GM18951 (cell line): Measurements from ENCODE around the gene TRMT44.

ENCODE experiments used
- POLR2A ChIP-seq: IDR thresholded peaks from 4 replicates; pipeline ENCODE4 v1.6.1; 2011; ENCODE audit warnings: mild to moderate bottlenecking; ENCODE audit not compliant: insufficient read length, insufficient read depth; ENCODE audit errors: extremely low read depth
- in situ Hi-C: fragments of 300-500 bp; cut with MboI; formaldehyde crosslinking; loops from one replicate; pipeline ENCODE4 v1.12.0; 2022; ENCODE audit warnings: low sequenced_read_pairs, mixed read lengths, inconsistent platforms; ENCODE audit not compliant: unreplicated experiment

TRMT44 gene

DNA sequence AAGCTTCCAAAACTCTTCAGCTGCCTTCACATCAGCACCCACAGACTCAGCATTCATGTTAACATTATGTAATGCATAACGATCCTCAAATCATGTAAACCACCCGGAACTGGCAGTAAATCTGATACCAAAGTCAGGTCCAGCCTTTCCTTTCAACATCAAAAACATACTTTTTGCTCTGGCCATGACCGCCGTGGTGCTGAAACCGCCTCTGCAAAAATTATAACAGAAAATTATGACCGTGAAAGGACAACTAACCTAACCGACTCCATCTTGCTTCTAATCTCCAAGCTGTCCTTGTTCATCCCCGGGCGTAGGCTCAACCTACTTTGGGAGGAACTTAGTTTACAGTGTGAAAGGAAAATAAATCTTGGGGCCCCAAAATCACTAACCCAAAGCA lies 51.6 kb downstream of the TRMT44 start:
- no peak for TF ChIP-seq POLR2A
- in situ Hi-C loops: no loop called here

DNA sequence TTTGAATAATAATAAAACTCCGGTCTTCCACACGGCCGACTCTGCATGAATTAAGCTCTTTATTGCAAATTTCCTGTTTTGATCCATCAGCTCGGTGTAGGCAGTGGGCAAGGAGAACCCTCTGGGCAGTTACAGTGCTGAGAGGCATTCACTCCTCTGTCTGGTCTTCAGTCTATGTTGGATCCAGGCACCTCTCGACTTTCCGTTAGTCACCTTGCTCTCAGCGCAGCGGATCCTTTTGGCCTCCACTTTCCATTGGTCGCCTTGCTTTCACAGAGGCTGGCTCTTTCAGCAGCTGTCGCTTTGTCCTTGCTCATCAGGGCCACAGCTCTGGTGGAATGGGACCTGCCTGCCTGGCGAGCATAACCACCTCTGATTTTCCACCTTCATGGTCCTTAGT lies 52.9 kb downstream of the TRMT44 start:
- TF ChIP-seq POLR2A: no peak
- in situ Hi-C loops: no loop called here

DNA sequence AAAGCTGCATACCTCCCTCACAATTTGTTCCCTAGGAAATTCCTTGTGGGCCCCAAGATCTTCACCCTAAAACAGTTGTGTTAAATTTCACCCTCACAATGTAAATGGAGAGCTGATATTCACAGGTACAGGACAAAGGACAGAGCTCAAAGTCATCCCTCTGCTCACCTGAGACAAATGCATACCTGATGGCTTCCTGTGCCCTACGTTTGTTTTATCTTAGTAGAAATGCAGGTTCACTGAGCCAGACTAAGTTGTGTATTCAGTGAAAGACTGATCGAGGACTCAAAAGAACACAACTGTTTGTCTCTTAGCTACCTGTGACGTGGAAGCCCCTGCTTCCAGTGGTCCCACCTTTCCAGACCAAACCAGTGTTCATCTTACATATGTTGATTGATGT lies 53.6 kb downstream of the TRMT44 start:
- TF ChIP-seq POLR2A: no peak

DNA sequence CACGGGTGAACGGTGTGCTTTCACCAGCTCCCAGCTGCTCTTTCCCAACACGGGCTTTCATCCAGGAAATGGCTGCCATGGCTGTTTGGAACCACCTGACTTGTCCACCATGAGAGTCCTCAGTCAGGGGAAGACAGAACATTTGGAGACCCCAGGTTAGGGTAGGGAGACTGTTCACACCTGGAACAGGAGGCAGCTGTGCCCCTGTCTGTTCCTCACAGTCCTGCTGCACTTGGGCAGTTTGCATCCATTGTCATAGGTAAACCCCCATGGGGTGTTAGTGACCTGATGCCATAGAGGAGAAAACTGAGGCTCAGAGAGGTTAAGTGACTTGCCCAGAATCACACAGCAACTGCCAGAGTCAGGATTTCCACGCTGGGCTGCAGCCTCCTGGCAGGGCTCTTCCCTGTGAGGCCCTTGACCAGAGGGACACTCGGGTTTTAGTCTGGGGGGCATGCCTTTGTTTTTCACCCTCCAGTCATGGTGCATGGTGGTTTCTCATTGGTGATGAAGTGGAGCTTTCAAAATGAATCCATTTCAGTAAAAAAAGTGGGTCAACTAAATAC lies 54.5 kb downstream of the TRMT44 start:
- in situ Hi-C loops: no loop called here
- no peak for TF ChIP-seq POLR2A

More for the DNA sequence above, 53.6 kb downstream of the TRMT44 start:
- in situ Hi-C loops: no loop called here

DNA sequence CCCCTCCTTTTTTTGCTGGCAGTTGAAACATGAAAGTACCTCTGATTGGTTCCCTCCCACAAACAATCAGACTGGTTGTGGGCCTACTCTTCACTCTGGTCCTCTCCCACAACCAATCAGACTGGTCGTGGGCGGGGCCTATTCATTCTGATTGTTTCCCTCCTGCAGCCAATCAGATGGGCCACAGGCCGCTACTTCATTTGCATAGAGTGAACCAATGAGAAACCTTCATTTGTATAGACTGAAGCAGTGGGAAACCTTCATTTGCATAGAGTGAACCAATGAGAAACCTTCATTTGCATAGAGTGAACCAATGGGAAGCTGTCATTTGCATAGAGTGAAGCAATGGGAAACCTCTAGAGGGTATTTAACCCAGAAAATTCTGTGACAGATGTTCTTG lies 55.2 kb downstream of the TRMT44 start:
- no peak for TF ChIP-seq POLR2A
- in situ Hi-C loops: no loop called here

DNA sequence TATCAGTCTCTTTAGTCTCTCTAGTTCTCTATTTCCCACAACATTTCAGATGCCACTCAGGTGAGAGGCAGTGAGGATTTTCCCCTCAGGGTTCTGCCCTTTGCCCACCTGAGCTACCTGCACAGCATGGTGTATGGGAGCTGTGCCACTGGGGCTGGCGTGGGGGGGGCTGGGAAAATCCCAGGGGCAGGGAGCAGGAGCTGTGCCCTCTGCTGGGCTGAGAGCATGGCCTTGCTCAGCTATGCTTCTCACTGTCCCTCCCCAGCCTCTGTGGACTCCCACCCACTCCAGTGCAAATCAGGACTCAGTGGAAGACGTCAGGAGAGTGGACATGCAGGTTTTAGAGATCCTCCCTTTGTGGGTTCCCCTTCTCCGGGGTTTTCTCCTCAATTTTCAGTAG lies 57.2 kb downstream of the TRMT44 start:
- no peak for TF ChIP-seq POLR2A
- in situ Hi-C loops: no loop called here

DNA sequence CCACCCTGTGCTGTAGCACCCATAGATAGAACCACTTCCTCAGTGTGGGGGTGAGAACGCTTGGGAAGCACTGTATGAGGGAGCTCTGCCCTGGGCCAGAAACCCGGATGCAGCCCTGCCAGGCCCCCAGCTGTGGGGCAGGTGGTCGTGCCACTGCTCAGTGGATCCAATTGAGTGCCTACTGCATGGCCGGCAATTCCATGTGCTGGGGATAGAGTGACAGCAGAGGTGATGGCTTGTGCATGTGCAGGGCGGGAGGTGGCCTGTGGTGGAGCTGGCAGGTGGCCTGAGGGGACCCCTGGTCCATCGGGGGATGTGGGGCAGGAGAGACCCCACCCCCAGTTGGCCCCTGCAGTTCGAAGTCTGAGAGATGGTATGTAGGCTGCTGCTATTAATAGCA lies 60.4 kb downstream of the TRMT44 start:
- TF ChIP-seq POLR2A: no peak
- in situ Hi-C loops: no loop called here

DNA sequence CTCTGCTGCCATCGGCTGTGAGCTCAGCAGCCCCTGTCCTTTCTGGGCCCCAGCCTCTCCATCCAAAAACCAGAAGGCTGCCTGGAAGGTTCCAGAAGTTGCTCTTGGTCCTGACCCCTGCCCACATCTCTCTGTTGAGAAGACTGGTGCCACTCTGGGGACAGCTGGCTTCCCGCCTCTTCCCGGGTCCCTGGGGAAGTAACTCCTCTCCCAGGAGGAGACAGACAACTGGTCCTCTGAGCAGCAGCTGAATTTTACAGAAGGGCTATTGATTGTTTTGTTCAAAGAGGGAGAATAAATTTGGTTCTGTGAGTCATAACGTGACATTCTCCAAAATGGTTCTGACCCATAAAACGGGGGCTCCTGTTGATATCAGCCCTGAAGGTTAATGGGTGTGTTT lies 61.2 kb downstream of the TRMT44 start:
- no peak for TF ChIP-seq POLR2A
- in situ Hi-C loops: no loop called here

DNA sequence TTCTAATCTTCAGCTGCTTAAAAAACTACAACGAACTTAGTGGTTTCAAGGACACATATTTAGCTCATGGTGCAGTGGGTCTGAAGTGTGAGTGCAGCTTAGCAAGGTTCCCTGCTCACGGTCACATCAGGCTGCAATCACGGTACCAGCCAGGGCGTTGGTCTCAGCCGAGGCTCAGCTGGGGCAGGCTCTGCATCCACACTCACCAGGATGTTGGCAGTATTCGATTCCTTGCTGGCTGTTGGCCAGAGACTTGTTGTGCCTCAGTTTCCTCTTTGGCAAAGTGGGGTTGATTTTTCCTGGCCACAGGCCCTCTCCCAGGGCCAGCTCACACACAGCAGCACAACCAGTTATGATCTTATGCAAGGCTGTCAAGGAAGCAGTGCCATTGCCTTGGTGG lies 61.8 kb downstream of the TRMT44 start:
- in situ Hi-C loops: no loop called here
- no peak for TF ChIP-seq POLR2A

DNA sequence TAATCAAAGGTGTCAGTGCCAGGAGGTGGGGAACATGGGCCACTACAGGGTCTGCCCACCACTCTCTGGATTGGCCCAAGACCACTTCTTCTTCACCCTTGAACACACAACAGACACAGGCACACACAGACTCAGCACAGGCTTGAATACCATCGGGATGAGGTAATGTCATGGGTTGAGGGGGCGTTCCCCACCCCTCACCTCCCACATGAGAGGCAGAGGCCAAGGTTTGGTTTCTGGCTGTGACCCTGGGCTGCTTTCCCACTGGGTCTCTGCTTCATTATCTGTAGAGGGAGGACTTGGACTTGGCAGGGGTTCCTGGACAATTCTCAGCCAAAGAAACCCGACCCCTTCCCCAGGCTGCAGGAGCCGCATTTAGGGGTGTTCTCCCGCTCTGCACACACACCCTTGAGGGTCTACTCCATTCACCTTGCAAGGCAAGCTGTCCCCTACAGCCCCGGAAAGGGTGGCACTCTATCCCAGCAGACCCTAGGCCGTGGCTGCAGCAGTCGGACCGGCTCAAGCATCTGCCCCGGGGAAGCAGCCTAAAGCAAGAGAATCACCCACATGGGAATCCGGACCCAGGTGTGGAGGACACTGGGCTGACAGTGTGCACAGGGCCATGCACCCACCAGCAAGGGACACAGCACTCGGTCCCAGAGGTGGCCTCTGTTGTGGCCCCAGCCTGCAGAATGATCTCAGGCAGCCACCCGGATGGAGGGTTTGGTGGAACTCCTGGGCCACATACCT lies 62.4 kb downstream of the TRMT44 start:
- no peak for TF ChIP-seq POLR2A
- in situ Hi-C loops: no loop called here

DNA sequence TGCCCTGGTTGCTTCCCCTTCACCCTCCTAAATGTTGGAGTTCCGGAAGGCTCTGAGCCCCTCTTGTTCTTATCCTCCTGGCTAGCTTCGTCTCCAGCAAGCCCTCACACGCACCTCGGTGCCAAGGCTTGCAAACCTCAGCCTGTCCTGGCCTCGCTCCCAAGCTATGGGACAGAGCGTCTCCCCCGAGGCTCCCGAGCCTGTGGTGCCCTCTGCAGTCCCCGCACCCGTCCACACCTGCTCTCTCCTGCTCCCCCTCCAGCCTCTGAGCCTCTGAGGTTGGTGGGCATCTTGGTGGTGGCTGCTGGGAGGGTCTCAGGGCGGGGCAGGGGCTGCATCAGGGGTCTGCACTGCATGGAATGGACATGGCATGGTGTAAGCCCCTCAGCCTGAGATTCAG lies 63.2 kb downstream of the TRMT44 start:
- TF ChIP-seq POLR2A: no peak
- in situ Hi-C loops: no loop called here

DNA sequence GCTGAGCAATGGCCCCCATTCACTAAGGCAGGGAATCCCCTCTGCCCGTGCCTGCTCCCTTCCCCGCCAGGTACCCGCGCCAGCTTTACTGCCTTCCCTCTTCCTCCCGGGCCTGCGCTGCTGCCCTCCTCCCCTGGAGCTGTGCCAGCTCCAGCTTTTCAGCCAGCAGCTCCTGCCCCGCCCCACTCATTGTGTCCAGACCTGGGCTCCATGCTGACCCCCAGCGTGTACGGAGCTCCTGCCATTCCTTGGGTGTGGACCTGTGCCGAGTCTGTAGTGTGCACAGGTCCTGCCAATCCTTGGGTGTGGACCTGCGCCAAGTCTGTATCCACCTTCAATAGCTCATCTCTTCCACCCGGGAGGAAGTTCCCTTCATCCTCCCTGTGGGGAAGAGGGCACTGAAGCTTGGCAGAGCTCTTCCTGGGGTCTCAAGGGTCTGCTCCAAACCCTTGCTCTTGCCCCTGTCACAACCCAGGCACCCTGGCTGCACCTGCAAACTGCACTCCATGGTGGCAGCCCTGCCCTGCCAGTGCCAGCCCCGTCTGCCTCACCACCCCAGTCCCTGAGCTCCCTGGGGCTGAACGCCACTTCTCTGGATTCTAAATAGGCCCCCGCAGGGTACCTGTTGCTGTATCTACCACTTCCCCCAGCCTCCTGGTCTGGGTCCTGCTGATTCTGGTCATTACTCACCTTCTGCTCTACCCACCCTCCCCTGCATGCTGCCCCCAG lies 63.9 kb downstream of the TRMT44 start:
- in situ Hi-C loops: no loop called here
- no peak for TF ChIP-seq POLR2A

DNA sequence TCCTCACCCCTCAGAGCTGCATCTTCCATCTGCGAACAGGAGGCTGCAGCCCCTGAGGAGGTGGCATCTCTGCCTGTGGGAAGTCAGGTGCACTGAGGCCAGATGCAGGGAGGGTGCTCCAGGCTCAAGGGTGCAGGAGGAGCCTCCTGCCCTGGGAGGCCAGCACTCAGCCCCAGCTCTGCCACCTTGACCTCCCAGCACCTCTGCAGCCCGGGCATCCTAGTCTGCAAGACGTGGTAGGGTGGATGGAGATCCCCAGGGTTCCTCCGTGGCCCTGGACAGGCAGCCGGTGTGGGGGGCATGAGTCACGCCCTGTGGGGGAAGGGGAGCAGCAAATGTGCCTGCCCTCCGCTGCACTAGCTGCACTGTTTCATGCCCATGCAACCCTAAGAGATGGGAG lies 64.7 kb downstream of the TRMT44 start:
- TF ChIP-seq POLR2A: no peak
- in situ Hi-C loops: no loop called here

DNA sequence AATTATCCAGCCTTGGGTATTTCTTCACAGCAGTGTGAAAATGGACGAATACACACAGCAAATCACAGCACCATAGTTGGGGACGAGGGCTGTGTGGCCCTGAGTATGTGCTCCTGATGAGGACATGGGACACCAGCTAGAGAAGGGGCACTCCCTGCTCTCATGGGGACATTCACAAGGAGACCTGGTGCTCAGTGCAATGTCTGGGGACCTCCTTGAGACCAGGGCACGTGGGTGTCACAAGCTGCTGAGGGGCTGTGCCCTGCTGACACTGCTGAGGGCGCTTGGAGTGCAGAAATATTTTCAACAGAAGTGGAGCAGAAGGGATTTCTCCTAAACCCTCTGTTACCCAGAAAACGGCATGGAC lies 65.4 kb downstream of the TRMT44 start:
- in situ Hi-C loops: no loop called here
- TF ChIP-seq POLR2A: no peak

DNA sequence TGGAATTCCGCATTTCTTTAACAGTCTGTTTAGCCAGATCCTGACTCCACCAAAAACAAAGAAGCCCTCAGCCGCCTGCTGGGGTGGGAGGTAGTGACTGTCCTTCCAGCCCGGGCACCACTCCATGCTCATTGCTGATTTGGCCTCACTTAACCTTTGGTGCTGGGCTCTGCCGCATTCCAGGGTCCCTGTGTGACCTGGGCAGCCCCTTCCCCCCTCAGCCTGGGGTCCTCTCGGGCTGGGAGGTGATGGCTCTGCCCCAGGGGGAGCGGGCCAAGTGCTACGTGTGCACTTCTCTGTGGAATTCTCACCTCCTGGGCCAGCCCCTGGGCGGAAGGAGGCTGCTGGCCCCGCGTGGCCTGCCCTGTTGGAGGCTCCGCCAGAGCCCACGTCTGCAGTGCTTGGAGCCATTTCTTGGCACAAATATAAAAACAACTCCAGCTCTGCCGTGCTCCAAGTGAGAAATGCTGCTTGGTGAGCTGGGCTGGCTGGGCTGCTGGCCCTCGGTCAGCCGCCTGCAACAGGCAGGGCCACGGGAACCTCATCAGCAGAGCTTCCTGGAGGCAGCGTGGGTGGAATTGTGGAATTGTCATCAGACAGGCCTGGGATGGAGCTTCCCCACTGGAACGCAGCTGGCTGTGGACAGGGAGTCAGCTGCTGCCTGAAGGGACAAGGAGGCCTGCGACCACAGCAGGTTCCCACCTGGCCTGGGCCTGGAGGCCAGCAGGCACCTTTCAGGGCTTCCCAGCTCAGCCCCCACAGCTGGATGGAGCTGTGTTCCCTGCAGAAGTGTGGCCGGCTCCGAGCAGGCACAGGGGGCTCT lies 66.0 kb downstream of the TRMT44 start:
- in situ Hi-C loops: no loop called here
- no peak for TF ChIP-seq POLR2A
